Activated CD4-positive, CD25-positive, alpha-beta regulatory T cell (primary cell): ENCODE results near the gene PNPLA5.

ENCODE experiments used
- DNase-seq, 4 experiments: peaks; one replicate each; lab custom pipeline; 2025; lab: John Stamatoyannopoulos, UW

The PNPLA5 gene

GRCh38 chr22:43854786-43855271 lies 37.0 kb downstream of the PNPLA5 start:
- DNase-seq = no peak

DNA sequence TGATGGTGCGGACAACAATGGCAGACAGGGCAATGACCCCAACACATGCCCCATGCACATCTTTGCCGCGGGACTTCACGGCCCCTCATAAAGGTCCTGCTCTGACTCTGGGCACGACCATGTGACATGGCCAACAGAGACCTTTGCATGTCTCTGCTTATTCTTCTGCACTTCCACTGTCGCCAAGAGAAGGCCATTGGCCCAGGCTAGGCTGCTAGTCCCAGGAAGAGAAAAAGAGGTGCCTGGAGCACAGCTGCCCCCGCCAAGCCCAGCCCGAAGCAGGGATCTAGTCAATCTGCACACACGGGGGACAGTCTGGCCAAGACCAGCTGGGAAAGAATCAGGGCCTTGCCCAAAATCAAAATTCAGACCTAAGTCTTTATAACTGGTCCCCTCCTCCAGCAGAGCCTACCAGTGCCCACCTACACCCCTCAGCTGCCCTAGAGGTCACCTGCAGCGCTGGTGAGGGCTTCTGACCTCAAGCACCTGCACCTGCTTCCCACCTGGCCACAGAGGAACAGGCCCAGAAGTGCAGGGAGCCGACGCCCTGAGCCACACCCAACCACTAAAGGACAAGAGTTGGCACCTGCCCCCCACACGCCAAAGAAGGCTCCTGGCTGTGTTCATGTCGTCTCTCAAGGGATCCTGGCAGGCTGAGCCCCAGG lies 37.6 kb downstream of the PNPLA5 start:
- no peak for DNase-seq

GRCh38 chr22:43853328-43853931 lies 38.4 kb downstream of the PNPLA5 start:
- no peak for DNase-seq

GRCh38 chr22:43852573-43853327 lies 39.1 kb downstream of the PNPLA5 start:
- DNase-seq = no peak

DNA sequence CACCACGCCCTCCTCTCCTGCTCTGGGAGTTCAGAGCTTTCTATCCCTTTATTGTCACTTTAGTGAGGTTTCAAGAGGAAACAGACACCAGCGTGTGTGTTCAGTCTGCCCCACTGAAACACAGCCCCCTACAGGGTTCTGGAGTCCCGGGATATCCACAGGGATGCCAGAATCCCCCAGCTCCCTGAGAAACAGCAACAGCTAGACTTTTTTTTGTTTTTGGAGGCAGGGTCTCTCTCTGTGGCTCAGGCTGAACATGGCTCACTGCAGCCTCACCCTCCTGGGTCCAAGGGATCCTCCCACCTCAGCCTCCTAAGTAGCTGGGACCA lies 39.9 kb downstream of the PNPLA5 start:
- no peak for DNase-seq

- no peak for DNase-seq
These were observed 40.5 kb downstream of the PNPLA5 start for GRCh38 chr22:43851058-43851978.

GRCh38 chr22:43850529-43850928 lies 41.3 kb downstream of the PNPLA5 start:
- no peak for DNase-seq

GRCh38 chr22:43849731-43850130 lies 42.1 kb downstream of the PNPLA5 start:
- no peak for DNase-seq

GRCh38 chr22:43848366-43849171 lies 43.2 kb downstream of the PNPLA5 start:
- DNase-seq = no peak

GRCh38 chr22:43847376-43848289 lies 44.2 kb downstream of the PNPLA5 start:
- no peak for DNase-seq

GRCh38 chr22:43846966-43847365 lies 44.8 kb downstream of the PNPLA5 start:
- no peak for DNase-seq

- DNase-seq = no peak
These were observed 45.8 kb downstream of the PNPLA5 start for GRCh38 chr22:43845981-43846380.

DNA sequence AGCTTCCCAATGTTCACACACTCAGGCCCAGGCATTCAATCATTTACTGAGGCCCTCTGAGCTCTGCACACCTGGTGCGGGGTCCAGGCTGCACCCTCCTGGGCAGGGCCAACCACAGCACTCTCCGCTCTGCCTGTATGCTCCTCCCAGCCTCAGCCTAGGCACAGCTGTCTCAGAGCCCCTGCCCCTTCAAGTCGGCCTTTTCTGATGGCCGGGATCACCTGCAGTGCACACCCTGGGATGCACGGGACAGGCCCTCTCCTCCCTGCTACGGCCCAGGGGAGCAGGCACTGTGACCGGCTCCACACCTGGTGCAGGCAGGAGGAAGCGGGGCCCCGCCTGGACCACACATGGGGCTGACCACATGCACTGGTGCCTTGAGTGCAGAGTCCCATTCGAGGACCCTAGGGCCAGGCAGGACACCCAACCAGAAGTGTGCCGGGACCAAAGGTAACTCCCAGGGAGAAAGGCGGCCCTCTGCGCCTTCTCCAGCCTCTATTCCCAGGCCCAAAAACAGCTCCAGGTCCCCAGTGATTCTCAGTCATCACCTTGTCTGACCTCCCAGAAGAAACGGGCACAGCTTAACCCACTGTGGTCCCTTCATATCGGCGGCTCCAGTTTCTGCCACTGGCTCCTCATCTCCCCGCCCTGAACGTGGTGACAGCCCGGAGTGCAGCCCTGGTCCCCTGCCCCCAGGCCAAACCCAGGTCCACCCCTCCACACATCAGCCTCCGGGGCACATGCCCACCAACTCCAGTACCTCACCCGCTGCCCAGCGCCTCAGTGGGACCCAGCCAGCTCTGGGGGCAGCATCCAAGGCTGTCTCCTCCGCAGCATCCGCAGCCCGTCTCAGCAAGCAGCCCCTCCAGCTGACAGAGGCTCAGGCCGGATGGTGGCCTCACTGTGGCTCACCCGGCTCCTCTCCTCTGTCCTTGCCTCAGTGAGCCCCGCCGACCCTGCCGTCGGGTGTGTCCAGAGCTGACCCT lies 47.0 kb downstream of the PNPLA5 start:
- no peak for DNase-seq

GRCh38 chr22:43843783-43844530 lies 47.9 kb downstream of the PNPLA5 start:
- DNase-seq = no peak

DNA sequence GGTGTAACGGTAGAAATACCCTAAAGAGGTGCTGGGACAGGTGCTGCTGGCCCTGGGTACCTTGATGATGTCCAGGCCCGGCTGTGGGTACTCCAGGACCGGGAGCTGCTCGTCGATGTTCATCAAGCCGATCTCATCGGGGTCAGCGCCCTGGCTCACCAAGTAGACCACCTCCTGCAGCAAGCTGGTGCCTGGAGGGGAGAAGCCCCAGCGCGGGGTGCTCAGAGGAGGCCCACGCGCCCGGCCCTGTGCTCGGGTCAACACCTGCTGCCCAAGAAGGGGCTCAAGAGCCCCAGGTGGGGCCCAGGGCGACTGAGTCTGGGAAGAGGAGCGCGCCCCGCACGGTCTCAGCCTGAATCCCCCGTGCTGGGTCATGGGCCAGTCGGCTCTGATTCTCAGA lies 50.1 kb downstream of the PNPLA5 start:
- DNase-seq = no peak

DNA sequence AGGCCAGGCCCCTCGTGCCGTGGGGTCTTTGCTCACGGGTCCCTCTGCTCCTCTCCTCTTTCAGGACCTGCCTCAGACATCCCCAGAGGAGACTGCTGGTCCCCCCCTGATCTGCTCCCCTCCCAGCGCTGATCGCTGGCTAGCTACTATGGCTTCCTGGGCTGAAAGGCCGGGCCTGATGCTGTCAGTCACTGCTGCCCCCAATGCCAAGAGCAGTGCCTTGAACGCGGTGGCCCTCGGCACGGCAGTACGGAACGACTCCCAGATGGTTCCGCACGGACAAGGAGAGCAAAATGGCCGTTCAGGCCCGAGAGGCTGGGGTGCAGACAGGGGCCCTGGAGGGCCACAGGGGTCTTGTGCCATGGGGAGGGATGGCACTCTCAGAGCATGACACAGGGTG lies 51.0 kb downstream of the PNPLA5 start:
- DNase-seq = no peak

- no peak for DNase-seq
These were observed 51.4 kb downstream of the PNPLA5 start for GRCh38 chr22:43840431-43840830.

DNA sequence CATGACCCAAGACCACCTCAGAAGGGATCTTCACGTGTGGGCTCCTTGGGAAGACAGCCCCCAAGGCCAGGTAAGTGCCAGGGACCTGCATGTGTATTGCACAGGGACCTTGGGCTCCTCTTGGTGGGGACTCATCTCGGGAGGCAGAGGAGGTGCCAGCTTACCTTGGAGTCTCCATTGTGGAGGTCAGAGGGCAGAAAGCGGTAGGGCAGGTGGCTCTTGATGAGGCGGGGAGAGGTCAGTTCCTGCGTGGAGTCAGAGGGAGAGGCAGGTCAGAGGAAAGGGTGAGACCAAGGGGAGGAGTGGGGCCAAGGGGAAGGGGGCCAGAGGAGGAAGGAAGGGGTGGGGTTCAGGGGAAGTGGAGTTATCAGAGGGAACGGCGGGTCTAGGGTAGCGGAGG lies 52.0 kb downstream of the PNPLA5 start:
- DNase-seq = no peak
